KOPT-K1 (cell line): ENCODE results near the gene SPPL2C.

Source experiments
- H3K27ac ChIP-seq: fragments of 200-600 bp; sonication (generic); 2 replicates; pipeline ENCODE4 v1.5.1; 2016; ENCODE audit warnings: antibody characterized with exemption, mild to moderate bottlenecking, low read depth, low read length; ENCODE audit not compliant: poor library complexity, severe bottlenecking
- H3K36me3 ChIP-seq: fragments of 200-600 bp; sonication (generic); 2 replicates; pipeline ENCODE4 v1.5.1; 2017; ENCODE audit warnings: antibody characterized with exemption, mild to moderate bottlenecking, low read length, moderate library complexity; ENCODE audit not compliant: insufficient read depth
- H3K9me3 ChIP-seq: fragments of 200-600 bp; sonication (generic); 2 replicates; pipeline ENCODE4 v1.5.1; 2017; ENCODE audit warnings: antibody characterized with exemption, low read length, mild to moderate bottlenecking; ENCODE audit not compliant: insufficient read depth, poor library complexity, severe bottlenecking

Gene SPPL2C

DNA sequence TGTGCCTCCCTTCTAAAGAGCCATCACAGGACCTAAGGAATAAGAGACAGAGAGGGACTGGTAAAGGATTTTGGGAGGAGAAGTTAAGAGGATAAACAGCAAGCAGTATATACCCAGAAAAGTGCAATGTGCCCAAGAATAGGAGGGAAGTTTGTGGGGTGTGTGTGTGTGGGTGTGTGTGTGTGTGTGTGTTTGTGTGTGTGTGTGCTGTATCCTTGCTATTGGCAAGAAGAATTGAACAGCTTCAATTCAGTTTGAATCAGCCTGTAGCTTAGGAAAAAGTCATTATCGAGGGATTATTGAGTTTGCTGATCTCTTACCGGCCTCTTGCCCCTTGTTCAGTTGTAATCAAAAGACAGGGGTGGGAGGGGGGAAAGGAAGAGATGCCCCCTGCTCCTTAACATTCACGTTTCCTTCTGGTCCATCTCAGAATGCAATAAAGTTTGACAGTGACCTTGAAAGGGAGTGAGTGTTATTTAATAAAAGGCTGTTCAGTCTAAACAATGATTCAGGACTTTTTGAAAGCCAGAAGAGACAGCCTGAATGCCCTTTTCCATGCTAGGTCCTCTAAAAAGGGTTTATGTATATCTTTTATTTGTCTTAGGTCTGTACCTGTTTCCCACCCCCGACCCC is 25.8 kb downstream of the SPPL2C start:
- no peak overlapping the region for H3K27ac ChIP-seq
- no peaks in the 10 kb centered on the region for H3K9me3 ChIP-seq
- no peaks in the 10 kb centered on the region for H3K36me3 ChIP-seq

DNA sequence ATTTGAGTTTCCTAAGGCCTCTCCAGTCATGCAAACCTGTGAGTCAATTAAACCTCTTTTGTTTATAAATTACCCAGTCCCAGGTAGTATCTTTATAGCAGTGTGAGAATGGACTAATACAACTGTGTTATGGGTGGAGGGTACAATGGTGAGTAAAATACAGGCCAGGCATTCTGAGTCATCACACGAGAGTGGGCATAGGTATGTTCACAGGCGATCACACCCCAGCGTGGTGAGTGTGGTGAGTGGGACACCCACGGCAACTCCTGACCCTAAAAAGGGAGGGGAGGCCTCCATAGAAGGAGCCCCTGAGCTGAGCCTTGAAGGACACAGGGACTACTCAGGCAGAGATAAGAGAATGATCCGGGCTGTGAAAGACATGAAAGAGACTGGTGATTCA is 27.0 kb downstream of the SPPL2C start:
- Histone ChIP-seq H3K27ac (no peak overlapping the region), H3K9me3 (no peaks in the 10 kb centered on the region), H3K36me3 (no peaks in the 10 kb centered on the region)

DNA sequence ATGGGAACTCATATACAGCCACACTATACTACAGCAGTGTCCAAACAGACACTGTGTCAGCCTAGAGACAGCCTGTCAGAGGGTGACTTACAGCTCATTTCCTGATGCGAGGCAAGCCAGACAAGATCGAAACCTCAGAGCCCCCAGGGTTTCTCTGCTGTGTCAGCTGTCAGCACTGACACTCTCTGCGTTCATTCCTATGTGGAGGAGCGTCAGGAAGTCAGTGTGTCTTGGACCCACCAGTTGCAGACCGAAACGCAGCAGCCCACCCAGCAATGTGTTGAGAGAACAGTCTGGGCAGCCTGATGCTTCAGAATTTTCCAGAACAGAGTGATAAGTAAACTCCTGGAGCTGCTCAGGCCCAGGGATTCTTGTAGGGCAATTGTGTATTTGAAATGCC is 29.0 kb downstream of the SPPL2C start:
- H3K9me3 ChIP-seq = peaks cover 6% of the 10 kb centered on the region
- no peaks in the 10 kb centered on the region for H3K36me3 ChIP-seq
- H3K27ac ChIP-seq = no peak overlapping the region

DNA sequence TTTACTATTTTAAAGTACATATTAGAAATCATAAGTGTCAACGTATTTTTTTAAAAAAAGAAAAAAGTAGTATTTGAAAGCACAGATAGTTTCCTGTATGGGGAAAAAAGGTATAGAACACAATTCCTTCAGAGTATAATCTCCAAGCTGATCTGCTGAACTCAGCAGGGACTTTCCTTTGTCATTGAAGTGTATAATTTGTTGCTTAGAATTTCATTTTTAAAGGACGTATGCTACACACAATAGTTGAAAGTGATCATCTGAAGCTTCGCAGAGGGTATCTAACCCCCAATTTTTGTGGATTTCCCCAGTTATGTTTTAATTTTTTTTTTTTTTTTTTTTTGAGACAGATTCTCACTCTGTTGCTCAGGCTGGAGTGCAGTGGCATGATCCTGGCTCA is 29.5 kb downstream of the SPPL2C start:
- Histone ChIP-seq H3K36me3 (no peaks in the 10 kb centered on the region), H3K9me3 (peaks cover 6% of the 10 kb centered on the region), H3K27ac (no peak overlapping the region)

DNA sequence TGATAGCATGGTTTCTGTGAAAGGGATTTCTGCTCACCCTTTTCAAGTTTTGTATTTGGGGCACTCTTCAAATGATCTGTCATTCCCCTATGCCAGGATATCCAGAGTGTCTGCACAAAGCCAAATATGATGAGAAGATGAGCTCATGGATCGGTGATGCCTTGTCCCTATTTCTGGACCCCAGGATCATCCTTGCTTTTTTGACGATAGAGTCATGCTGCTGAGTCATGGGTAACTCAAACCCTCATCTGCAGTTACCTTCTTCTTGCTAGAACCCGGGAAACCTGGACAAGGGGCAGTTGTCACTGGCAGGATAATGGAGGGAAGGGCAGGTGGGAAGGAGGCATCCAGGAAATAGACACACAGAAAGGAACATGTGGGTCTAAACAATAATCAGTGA is 31.9 kb downstream of the SPPL2C start:
- Histone ChIP-seq H3K27ac (no peak overlapping the region), H3K9me3 (peaks cover 6% of the 10 kb centered on the region), H3K36me3 (no peaks in the 10 kb centered on the region)

DNA sequence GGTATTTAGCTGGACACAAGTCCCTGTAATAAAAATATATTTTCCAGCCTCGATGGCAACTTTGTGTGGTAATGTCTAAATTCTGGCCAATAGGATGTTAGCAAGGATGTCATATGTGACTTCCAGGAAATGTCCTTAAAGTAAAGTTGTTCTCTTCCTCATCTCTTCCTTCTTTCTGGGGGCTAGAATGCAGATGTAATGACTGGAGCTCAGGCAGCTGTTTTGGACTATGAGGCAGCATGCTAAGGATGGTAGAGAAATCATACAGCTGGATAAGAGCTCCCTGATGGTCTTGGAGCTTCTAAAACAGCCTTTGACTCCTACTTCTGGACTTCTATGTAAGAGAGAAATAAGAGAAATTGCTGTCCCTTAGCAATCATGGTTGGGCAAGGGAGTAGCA is 32.8 kb downstream of the SPPL2C start:
- no peak overlapping the region for H3K27ac ChIP-seq
- peaks cover 6% of the 10 kb centered on the region for H3K9me3 ChIP-seq
- H3K36me3 ChIP-seq = no peaks in the 10 kb centered on the region

DNA sequence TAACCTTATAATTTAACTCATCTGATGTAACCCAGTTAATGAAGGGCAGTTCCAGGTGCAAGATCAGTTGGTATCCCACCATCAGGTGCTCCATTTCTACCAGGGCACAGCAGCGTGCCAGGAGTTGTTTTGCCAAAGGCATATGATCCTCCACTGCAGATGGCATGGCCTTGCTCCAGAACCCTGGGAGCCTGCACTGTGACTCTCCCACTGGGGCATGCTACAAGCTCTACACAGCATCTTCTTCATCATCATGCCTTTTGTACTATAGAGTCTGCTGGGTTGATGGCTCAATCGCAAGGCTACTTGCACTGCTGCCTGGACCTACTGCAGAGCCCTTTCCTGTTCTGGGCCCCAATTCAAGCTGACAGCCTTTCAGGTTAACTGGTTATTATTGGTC is 38.4 kb downstream of the SPPL2C start:
- no peak overlapping the region for H3K27ac ChIP-seq

DNA sequence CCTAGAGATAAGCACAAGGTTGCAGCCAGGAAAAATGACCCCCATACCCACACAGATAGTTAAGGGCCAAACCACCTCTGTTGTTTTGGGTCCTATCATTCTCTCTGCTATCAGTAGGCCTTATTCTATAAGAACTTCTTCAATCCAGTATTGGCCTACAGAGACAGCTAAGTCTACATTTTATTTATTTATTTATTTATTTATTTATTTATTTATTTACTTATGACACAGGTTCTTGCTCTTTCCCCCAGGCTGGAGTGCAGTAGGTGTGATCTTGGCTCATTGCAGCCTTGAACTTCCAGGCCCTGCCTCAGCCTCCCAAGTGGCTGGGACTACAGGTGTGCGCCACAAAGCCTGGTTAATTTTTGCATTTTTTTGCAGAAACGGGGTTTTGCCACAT is 42.2 kb downstream of the SPPL2C start:
- Histone ChIP-seq H3K36me3 (no peaks in the 10 kb centered on the region), H3K27ac (no peak overlapping the region), H3K9me3 (no peaks in the 10 kb centered on the region)

More for the DNA sequence above, 38.4 kb downstream of the SPPL2C start:
- H3K36me3 ChIP-seq = no peaks in the 10 kb centered on the region
- no peaks in the 10 kb centered on the region for H3K9me3 ChIP-seq

DNA sequence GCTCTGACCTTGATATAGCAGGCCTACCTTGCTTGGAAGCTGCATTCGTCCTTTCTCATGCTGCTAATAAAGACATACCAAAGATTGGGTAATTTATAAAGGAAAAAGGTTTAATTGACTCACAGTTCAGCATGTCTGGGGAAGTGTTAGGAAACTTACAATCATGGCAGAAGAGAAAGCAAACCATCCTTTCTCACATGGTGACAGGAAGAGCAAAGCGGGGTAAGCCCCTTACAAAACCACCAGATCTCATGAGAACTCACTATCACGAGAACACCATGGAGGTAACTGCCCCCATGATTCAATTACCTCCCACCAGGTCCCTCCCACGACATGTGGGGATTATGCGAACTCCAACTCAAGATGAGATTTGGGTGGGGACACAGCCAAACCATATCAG is 43.7 kb downstream of the SPPL2C start:
- no peak overlapping the region for H3K27ac ChIP-seq
- no peaks in the 10 kb centered on the region for H3K9me3 ChIP-seq
- H3K36me3 ChIP-seq = no peaks in the 10 kb centered on the region

DNA sequence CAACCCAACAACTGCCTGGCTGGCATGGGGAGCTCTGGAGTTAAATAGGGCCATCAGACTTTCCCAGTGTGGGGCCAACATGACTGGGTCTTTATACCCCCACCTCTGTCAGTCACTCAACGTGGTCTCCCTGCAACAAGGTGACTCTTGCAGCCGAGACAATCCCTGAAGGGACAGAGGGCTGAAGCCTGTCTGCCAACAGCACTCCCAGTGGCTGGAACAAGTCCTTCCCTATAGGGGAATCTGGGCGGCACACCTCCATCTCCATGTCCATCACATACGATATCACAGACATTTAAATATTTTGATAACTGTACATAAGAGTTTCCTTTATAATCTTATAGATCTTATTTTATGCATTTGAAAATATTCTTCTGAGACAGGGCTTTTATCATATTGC is 44.9 kb downstream of the SPPL2C start:
- Histone ChIP-seq H3K27ac (no peak overlapping the region), H3K36me3 (no peaks in the 10 kb centered on the region), H3K9me3 (no peaks in the 10 kb centered on the region)

DNA sequence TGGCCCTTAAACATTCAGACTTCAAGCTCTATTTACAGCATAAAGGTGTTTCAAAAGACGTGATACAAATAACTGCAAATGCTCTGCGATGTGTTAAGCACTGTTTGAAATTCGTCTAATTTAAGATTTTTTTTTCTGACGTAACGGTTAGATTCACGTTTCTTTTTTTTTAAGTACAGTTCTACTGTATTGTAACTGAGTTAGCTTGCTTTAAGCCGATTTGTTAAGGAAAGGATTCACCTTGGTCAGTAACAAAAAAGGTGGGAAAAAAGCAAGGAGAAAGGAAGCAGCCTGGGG is 49.0 kb downstream of the SPPL2C start:
- Histone ChIP-seq H3K9me3 (no peaks in the 10 kb centered on the region), H3K27ac (no peak overlapping the region), H3K36me3 (no peaks in the 10 kb centered on the region)

DNA sequence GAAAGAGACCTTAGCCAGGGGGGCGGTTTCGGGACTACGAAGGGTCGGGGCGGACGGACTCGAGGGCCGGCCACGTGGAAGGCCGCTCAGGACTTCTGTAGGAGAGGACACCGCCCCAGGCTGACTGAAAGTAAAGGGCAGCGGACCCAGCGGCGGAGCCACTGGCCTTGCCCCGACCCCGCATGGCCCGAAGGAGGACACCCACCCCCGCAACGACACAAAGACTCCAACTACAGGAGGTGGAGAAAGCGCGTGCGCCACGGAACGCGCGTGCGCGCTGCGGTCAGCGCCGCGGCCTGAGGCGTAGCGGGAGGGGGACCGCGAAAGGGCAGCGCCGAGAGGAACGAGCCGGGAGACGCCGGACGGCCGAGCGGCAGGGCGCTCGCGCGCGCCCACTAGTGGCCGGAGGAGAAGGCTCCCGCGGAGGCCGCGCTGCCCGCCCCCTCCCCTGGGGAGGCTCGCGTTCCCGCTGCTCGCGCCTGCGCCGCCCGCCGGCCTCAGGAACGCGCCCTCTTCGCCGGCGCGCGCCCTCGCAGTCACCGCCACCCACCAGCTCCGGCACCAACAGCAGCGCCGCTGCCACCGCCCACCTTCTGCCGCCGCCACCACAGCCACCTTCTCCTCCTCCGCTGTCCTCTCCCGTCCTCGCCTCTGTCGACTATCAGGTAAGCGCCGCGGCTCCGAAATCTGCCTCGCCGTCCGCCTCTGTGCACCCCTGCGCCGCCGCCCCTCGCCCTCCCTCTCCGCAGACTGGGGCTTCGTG is 49.5 kb downstream of the SPPL2C start, which contains the start of gene MAPT:
MAPT (plus strand) TSS at position 533 of the 763 bp plus-strand sequence. CDS start 67,784 bp downstream, outside the sequence.
- H3K9me3 ChIP-seq = no peaks in the 10 kb centered on the region
- no peak within 1 kb of the TSS for H3K27ac ChIP-seq
- no peaks in the 10 kb centered on the region for H3K36me3 ChIP-seq

DNA sequence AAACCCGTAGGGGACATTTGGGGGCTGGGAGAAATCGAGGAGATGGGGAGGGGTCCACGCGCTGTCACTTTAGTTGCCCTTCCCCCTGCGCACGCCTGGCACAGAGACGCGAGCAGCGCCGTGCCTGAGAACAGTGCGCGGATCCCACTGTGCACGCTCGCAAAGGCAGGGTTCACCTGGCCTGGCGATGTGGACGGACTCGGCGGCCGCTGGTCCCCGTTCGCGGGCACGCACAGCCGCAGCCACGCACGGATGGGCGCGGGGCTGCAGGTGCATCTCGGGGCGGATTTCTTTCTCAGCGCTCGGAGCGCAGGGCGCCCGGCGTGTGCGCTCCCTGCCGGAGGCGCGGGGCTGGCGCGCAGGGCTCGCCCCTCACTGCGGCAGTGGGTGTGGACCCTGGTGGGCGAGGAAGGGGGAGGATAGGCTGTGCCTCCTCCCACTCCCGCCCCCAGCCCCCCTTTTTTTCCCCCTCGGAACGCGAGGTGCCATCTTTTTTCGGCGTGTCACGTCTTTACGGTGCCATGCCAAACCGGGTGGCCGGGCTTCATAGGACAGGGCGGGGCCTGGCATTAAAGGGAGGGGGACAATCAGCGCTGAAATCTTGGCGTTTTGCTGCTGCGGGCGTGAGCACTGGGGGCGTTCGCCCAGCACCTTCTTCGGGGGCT is 50.8 kb downstream of the SPPL2C start:
- no peak overlapping the region for H3K27ac ChIP-seq
- H3K36me3 ChIP-seq = no peaks in the 10 kb centered on the region
- H3K9me3 ChIP-seq = no peaks in the 10 kb centered on the region

DNA sequence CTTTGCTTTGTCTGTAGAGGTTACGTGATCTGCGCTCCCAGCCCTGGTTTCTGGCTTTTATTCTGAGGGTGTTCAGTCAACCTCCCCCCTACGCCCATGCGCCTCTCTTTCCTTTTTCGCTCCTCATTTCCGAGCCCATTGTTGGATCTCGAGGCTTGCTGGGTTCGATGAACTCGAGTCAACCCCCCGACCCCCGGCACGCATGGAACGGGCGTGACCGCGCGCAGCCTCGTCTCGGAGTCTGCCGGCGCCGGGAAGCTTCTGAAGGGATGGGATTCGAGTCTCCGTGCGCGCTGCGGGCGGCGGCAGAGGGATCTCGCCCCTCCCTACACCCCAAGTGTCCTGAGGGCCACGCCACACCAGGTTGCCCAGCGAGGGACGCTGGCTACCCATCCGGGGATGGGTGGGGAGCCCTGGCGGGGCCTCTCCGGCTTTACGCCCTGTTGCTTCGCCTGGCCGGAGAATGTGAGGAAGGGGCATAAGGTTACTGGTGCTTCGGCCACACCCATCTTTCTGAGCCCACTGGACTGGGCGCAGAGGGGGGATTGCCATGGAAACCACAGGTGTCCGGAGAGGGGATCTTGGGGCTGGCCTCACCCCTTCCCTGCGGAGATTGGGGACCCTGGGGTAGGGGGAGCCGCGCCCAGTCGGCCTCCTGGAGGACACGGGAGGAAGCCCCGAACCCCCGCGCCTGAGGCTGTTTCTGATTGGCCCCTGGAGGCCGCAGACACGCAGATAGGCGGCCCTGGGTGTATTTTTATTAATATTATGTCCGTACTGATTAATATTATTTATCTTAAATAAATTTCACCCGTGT is 51.5 kb downstream of the SPPL2C start:
- Histone ChIP-seq H3K36me3 (no peaks in the 10 kb centered on the region), H3K9me3 (no peaks in the 10 kb centered on the region), H3K27ac (no peak overlapping the region)
